IPS DF 19.7 (cell line): ENCODE measurements around the gene ATP10B.

Source experiments
- DNase-seq: peaks from one replicate; pipeline ENCODE4 v3.0.0-alpha.2; 2013; ENCODE audit warnings: low read depth, low spot score

ATP10B gene

DNA sequence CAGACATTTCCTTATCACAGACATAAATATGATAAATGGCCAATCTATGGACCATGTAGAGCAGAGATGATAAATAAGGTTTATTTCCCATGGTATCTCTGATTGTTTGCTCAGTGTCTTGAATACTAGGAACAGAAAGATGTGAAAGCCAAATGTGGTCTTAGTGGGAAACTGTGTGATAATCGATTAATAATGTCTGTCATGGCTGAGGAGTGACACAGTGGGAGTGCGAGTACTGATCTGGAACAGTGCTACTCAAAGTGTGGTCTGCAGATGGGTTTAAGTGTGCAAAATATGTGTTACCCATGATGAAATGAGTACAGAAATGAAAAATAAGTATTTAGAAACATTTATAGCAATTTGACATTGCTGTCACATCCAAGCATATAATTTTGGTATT is 337.8 kb downstream of the ATP10B start:
- DNase-seq = no peak

GRCh38 chr5:160513485-160513884 is 338.5 kb downstream of the ATP10B start:
- no peak for DNase-seq
